Islet of Langerhans (tissue), 1 donor: ENCODE data around the gene PISD.
"Not testable (repeated sequence)": the region's sequence is repeated elsewhere in the genome, so short reads cannot be mapped to it uniquely, and the experiment has no call there.

Experiments used
- FAIRE-seq: peaks from one replicate; lab custom pipeline; 2011; peaks lifted over from hg19 to GRCh38; lab: Jason Lieb, UNC

PISD gene

GRCh38 chr22:31605851-31606585 lies 56.0 kb downstream of the PISD start:
- FAIRE-seq = no peak

DNA sequence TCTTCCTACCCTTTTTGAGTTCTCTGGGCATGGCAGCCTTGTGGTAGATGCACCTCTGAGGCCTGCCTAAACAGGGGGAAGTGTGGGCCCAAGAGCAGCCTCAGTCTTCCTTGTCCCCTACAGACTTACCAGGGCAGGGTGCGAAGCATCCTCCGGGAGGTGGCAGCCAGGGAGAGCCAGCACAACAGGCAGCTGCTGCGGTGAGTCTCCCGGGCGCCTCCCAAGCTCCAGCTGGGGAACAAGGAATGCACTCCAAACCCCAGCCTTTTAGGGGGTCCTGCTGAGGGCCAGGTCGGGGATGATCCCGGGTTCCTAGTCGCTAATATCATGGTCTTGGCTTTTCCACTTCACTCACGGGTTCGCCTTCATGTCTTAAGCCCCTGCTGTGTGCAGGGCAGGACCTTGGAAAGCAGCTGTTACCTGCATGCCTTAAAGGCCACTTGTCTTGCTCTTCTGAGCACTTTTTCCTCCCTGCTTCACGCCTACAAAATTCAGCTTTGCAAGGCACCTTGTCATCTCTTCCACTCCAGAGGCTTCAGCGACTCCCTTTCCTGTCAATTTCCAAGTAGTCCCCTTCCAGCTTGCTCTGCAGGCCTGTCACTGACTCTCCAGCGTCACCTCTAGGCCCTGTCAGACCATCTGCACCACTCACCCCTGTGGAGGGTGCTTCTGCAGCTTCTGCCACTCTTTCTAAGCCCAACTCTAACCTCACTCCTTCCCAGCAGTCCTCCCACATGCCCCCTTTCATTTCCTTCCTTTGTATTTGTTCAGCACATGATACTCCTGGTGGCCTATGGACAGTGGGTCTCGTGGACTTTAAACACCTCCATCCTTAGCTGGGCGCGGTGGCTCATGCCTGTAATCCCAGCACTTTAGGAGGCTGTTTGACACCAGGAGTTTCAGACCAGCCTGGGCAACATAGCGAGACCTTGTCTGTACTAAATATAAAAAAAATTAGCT lies 57.0 kb downstream of the PISD start:
- FAIRE-seq = no peak

DNA sequence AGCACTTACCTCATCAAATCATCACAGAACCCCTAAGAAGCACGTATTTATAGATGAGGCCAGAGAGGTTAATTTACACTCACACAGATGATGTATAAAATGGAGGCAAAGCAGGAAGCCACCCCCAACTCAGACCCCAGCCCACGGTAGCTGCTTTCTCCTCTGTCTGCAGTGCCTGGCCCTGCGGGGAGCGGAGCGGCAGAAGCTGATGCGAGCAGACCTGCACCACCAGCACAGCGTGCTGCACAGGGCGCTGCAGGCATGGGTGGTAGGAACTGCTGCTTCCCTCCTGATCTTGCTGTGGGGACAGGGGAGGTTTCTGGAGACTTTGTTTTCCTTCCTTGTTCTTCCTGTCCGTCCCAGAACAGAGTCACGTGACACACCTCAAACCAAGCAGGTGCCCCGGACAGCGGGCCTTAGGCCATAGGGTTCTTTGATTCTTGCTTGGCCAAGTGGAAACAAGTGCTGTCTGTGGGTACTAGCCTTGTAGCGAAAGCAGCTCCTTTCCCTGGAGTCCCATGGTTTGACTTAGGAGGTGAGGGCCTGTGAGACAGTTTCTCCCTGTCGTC lies 57.8 kb downstream of the PISD start:
- FAIRE-seq = no peak

- FAIRE-seq = no peak
These were observed 58.4 kb downstream of the PISD start for GRCh38 chr22:31603574-31603973.

GRCh38 chr22:31603081-31603525 lies 58.9 kb downstream of the PISD start:
- no peak for FAIRE-seq

GRCh38 chr22:31602259-31602952 lies 59.6 kb downstream of the PISD start:
- no peak for FAIRE-seq

- FAIRE-seq = no peak
These were observed 66.7 kb downstream of the PISD start for GRCh38 chr22:31595271-31595670.

DNA sequence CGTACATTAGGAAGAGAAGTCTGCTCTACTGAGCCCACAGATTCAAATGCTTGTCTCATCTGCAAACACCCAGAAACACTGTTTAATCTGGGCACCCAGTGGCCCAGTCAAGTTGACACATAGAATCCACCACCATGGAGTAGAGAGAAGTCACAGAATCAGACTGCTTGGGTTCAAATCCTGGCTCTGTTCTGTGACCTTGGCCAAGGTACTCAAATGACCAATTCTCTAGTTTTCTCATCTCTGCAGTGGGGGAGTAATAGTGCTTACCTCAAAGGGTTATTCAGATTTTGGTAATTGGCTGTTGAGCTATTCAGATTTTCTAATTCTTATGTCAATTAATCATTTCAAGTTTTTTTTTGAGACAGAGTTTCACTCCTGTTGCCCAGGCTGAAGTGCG lies 71.9 kb downstream of the PISD start:
- FAIRE-seq = not testable (repeated sequence)

DNA sequence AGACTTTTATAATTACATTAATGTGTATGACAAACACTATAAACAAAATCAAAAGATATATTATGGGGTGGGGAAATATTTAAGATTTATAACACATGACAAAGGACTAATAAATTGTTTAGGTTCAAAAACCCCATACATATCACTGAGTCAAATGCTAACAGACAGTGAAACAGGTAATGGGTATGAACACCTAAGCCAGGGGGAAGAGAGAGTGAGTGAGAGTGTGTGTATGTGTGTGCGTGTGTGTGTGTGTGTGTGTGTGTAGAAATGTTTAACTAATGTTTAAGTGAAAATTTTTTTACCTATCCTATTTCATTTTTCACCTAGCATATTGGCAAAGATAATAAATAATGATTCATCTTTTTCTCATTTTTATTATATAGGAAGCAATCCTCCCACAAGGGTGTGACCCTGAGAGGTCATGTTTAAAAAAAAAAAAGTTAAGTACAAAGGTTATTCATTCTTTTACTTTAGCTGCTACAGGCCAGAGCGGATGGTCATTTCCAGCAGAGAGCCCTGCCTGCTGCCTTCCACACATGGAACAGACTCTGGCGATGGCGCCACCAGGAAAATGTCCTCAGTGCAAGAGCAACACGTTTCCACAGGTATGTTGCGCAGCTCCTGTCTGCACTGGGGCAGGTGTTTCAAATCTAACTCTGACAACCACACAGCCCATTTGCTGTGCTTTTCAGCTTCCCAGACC lies 72.9 kb downstream of the PISD start:
- no peak for FAIRE-seq

DNA sequence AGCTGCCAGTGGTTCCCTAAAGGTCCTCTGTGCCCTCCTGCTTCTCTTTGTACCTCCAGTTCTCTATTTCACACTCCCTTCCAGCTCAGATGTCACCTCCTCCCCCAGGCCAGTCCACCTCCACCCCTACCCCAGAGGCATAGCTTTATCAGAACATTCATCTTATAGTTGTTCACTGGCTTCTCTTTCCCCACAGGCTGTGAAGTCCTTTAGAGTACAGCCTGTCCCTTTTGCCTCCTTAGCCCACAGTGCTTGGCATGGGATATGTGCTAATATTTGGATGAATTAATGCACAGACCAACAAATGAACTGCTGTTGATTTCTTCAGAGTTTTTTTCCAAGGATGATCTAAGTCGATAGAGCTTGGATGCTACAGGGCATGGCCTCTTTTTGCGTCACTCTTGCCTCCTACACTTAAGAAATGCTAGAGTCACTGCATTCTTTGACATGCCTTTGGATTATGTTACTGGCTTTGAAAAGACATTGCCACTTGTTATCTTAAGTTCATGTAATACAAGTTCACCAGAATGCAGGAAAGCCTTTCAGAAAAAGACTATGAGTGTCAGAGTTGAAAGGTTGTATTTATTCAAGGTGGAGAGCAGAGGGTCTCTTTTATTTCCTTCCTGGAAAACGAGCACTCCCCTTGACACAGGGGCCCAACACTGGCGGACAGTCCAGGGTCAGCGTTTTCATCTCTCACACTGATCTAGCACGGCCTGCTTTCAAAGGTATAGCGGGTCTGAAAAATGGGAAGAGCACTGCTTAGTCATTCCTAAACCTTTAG lies 75.7 kb downstream of the PISD start:
- no peak for FAIRE-seq

DNA sequence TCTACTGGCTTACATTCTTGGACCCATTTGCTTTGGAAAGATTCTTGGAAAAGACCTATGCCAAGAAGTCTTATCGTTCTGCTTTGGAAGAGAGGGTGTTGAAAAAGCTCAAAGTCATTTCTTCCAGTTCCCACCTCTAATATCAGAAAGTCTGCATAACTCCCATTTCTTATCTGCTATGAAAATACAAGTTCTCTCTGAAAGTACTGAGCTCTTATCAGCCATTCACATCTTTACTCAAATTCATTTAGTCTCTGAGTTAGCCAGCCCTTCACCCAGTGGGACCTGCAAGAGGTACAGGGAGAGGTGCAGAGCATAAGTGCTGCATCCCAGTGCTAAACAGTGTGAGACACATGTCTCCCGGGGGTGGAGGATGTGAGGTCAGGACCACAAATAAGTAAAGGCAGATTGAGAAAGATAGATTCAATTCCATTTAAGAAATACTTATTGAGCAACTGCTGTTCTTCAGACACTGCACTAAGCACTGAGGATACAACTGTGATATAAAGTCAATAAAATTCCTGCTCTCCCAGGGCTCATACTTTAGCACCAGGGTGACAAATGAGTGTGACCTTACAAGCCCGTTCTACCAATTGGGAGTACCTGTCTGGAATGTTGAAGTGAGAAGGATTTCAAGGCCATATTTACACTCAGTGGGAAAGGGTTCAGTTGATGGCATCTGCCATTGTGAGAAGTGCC lies 76.7 kb downstream of the PISD start:
- FAIRE-seq = no peak

DNA sequence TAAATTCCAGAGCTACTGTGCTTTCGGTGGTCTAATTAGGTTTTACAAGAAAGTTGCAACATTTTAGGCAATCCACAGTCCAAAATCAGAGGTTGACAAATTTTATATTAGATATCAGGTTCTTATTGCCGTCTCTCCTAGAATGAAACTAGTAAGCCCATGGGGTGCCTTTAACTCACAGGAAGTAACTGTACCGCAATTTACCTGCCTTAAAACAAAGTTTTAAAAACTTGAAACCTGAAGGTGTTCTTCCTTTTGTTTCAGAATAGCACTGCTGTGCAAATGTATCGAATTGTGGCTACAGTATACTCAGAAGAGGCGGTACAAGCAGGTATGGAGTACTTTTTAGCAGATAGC lies 77.2 kb downstream of the PISD start:
- no peak for FAIRE-seq

DNA sequence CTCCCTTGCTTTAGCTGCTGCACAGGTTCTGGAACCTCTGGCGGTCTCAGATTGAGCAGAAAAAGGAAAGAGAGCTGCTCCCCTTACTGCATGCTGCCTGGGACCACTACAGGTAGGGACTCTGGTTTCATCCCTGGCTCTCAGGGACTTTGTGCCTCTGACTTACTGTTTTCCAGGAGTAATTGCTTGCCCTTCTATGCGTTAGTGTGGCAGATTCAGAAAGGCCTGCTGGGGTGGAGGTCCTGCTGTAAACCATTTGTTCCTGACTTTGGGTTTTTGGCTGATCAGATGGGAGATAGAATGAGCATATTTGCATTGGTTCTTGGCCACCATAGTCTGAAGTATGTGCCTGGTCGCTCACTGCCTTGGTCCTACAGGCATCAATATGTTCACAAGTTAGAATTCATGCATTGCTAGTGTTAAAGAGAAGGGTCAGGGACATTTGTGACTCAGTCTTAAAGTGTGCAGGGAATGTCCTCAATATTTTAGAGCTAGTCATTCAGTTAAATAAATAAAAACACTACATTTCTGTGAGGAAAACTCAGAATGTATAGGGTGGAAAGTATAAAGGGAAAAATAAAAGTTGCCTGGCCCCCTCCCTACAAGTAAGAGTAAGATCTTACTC lies 78.0 kb downstream of the PISD start:
- no peak for FAIRE-seq

- no peak for FAIRE-seq
These were observed 82.2 kb downstream of the PISD start for GRCh38 chr22:31579835-31580242.

GRCh38 chr22:31578171-31578570 lies 83.8 kb downstream of the PISD start:
- no peak for FAIRE-seq

DNA sequence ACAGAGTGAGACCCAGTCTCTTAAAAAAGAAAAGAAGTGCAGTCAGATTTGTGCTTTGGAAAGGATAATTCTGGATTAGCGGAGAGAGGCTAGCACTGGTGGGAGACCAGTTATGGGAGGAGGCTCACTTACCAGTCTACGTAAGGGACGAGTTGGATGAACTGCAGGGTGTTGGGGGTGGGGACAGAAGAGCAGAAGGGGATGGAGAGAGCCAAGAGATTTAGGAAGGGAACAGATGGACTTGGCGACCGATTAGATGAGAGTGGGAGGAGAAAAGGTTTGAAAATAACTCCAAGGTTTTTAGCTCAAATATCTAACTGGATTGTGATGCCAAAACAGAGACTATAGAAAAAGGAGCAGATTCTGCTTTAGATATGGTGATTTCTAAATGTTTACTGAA lies 84.3 kb downstream of the PISD start:
- no peak for FAIRE-seq

DNA sequence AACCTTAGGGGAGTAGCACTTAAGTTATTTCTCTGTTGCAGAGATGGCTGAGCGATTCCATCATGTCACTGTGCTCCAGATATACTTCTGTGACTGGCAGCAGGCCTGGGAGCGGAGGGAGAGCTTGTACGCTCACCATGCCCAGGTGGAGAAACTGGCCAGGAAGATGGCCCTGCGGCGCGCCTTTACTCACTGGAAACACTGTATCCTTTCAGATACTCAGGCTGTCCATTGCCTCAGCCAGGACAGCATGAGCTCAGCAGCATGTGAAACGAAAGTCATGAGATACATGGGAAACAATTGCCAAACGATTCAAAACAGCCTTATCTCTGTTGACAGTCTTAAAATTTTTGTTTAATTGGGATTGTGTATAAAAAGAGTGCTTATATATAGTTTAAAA lies 86.8 kb downstream of the PISD start:
- FAIRE-seq = no peak

DNA sequence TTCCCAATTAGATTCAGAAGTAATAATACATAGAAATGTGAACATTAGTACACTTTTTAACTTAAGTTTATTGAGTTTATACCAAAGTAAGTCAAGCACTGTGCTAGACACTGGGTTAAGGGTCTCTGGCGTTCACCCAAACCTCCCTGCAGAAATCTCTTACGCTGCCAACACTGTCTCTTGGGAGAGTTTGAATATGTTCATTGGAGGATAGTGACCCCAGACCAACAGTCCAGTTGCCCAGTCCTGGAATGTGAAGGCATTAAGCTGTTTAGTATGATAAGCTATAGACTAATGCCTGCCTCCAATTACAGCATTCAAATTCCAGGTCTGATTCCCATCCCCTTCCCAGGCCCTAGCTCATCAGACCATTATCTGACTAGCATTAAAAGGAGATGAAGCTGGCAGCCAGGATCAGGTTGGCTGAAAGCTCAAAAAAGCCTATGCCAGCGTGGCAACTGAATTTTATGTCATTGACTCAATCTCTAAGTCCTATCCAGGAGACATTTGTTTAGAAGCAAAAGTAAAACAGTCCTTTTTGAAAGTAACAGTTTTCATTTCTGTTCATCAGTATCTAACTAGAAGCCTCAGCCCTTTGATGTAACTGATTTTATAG lies 87.9 kb downstream of the PISD start:
- FAIRE-seq = no peak

DNA sequence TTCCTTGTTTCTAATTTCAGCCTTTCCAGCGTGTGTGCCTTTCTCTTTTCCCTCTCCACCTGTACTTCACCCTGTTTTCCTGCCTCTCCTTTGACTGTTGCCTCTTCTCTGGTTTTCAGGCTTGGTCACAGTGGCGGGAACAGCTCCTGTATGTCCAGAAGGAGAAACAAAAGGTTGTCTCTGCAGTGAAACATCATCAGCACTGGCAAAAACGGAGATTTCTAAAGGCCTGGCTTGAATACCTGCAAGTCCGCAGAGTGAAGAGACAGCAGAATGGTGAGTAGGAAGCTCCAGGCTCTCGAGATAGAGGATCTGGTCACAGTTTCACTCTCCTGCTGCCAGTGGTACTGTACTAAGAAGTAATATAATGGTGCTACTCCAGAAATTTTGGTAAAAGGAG lies 89.1 kb downstream of the PISD start:
- FAIRE-seq = no peak

DNA sequence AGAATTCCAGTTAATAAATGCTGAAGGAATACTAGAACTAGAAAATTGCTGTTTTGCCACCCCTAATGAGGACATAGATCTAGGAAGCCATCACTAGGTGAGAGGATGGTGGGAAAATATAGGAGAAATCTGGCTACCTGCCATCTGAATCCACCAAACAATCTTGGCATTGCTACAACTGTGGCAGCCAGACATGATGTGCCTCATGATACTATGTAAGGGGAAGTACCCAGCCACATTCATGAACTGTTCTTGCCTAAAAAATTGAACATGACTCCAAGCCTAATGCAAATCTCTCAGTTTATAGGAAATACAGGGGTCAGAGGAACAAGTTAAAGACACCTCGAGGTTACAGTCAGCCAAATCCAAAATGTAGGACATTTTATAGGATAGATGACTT lies 92.9 kb downstream of the PISD start:
- no peak for FAIRE-seq
